Posterior vena cava (tissue), 2 donors: ENCODE measurements around the gene FIGNL1. TPM values are rescaled to one million over a fixed set of nuclear protein-coding genes. Genes with fewer than 3 reads are reported as not detected.

Source experiments
- DNase-seq: peaks from one replicate; pipeline ENCODE4 v3.0.0-alpha.2; 2020; ENCODE audit warnings: low spot score
- intact Hi-C, 2 donors: fragments of 100-400 bp; cut with DNase I; formaldehyde crosslinking; loops; one replicate each; pipeline versions ENCODE4 v1.14.1 to v1.14.2; 2022 to 2023
- long read RNA-seq, 2 donors: library from polyadenylated mRNA; unstranded; transcript quantifications; one replicate each; pipeline ENCODE4 v2.0.0, GENCODE V29; 2020 to 2021
- total RNA-seq, 2 donors: library from RNA; stranded (reverse); fragmentation: NEBNext Ultra II Directional; extraction: Animal tissue kit (Norgen Biotek cat#: 25700); gene quantifications; one replicate each; pipeline ENCODE4 v1.2.1, GENCODE V29; 2021
- donor health status: DM: yes; HTN: yes; CAD: no.
- donor health status: DM: yes; HTN: yes; CAD: no.

Gene FIGNL1
- 1 to 10 TPM; 4.4 to 8.3 TPM for total RNA-seq
- long read RNA-seq, donor 1, partial matches to known transcripts = 0 of 1 reads
- long read RNA-seq, donor 1, other reads (novel, unspliced or antisense) = 0 of 1 reads
- long read RNA-seq, donor 2, partial matches to known transcripts = 0 of 2 reads
- long read RNA-seq, donor 2, other reads (novel, unspliced or antisense) = 2 of 2 reads

DNA sequence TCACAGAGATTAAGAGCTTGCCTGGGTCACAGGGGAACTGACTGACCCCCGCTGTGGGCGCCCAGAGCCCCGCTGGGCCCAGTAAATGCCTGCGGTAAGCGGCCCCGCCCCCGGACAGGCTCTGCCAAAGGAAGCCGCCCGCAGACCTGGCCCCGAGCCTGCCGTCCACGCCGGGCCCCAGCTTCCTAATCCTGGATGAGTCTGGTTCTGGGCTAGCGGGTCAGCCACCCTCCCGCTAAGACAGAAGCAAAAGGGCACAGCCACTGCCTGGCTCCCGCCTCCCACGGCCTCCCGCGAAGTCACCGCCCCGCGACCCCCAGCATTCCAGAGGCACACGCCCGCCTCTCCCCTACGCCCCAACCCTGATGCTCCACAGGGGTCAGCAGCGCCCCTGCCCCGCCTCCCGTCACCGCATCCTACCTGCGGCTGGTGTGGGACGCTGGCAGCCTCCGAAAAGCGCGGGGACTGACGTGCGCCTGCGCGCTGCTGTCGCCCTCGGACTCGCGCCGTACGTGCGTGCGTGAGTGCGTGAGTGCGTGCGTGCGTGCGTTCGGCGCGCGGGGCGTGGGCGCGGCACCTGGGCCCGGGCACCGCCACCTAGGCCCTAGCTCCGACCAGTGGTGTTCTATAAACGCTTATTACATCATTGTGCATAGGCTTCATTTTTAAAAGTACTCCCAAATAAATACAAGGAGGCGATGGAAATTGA is at the start of gene FIGNL1:
TSS of gene FIGNL1 (minus strand) at position 470 of the 709 bp plus-strand sequence. CDS start 3,063 bp downstream, outside the sequence.
- peak; percentile 92 for DNase-seq
- intact Hi-C loops = no loop called here

DNA sequence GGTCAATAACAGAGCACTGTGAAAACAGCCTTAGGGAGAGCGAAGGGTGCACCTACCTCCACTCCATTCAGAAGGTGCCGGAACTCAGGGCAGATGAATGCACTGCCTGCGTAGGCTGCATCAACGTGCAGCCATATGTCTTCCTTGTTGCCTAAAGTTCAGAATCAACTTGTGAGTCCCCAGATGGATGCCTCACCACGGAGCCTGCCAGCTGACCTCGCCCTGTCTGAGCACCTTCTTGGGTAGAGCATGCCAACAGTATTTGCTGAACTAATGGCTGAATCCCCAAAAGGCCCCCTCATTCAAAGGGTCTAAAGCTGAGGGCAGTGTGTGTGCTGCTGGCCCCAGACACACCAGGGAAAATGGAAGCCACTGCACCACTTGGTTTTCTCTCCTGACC is 48.9 kb upstream of the FIGNL1 start:
- intact Hi-C loops = no loop called here
- DNase-seq = no peak

DNA sequence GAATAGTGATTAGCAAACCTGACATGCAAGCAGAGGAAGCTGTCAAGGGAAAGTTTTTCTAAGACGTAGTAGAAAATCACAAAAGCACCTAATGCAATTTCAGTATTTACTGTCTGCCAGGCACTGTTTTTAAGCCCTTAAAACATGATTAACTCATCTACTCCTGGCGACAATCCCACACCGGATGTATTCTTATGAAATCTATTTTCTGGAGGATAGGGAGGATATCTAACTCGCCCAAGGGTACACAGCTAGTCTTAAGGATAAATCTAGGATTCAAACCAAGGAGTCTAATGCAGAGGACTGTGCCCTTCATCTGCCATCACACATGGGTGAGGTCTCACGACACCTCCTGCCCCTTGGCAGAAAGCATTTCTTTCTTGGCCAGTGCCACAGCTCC is 47.8 kb upstream of the FIGNL1 start:
- no peak for DNase-seq
- intact Hi-C loops = no loop called here

- no peak for DNase-seq
- intact Hi-C loops = no loop called here
Observed at GRCh38 chr7:50497068-50497642, 47.0 kb upstream of the FIGNL1 start.

- intact Hi-C loops = no loop called here
- no peak for DNase-seq
Observed at GRCh38 chr7:50496569-50496968, 46.4 kb upstream of the FIGNL1 start.

DNA sequence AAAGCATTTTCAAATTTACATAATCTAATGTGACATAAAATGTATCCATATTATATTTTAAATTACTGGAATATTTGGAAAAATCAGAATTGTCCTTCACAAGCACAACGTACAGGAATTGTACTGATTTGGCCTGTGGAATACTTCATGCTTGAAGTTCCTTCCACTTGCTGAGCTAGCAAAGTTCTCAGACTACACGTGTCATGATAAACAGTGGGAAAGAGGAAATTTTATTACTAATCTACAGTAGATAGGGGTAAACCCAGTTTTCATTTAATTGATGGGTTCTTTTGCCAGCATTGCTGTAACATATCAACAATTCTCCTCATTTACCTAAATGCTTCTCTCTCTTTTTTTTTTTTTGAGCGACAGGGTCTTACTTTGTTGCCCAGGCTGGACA is 45.6 kb upstream of the FIGNL1 start:
- DNase-seq = no peak

GRCh38 chr7:50492770-50493519 is 42.8 kb upstream of the FIGNL1 start:
- intact Hi-C loops = no loop called here
- no peak for DNase-seq

More for the DNA sequence above, 45.6 kb upstream of the FIGNL1 start:
- intact Hi-C loops = no loop called here

DNA sequence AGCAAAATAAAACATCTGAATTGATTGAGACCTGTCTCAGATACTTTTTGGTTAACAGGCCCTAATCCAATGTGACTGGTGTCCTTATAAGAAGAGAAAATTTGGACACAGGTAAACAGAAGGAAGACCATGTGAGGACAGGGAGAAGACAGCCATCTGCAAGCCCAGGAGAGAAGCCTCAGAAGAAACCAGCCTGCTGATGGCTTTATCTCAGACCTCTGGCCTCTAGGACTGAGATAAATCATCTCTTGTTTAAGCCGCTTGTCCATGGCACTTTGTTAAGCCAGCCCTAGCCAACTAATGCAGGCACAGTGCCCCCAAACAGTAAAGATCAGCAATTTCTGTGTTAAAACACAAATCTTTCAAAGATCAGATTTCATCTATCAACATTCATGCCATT is 41.8 kb upstream of the FIGNL1 start:
- no peak for DNase-seq
- intact Hi-C loops = no loop called here

DNA sequence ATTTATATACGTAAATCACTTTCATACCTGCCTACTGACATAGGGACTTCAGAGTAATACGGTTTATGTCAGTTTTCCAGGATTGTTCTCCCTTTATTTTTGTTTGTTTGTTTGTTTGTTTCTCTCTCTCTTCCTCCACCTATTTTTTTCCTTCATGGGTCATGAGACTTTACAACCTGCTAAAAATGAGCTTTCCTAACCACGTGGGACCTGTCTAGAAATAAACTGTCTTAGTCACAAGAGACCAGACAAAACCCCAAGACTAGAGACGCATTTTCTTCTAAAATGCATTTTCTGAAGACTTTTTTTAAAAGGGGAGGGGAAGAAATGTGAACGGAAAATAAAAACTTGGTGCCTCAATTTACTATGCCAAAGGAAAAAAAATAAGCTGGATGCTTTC is 41.1 kb upstream of the FIGNL1 start:
- no peak for DNase-seq
- intact Hi-C loops = no loop called here

DNA sequence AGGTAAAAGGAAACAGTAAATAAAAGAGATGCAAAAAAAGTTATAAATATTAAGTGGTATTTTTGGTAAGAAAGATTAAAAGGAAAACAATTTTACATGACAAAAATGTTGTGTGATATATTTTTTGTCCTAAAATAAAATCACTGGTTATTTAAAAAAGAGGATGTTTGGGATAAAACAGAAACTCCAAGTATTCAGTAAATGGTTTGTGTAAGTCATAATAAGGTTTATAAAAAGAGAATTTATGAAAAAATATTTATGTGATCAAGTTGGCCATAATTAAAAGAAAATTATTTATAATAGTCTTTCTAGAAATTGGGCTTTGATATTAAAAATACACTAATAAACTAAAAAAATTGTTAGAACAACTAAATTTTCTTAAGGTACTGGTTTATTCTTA is 38.2 kb upstream of the FIGNL1 start:
- intact Hi-C loops = no loop called here
- DNase-seq = no peak

GRCh38 chr7:50486512-50486911 is 36.4 kb upstream of the FIGNL1 start:
- intact Hi-C loops = no loop called here
- no peak for DNase-seq

GRCh38 chr7:50481867-50482266 is 31.7 kb upstream of the FIGNL1 start:
- intact Hi-C loops = no loop called here
- DNase-seq = no peak

- intact Hi-C loops = no loop called here
- no peak for DNase-seq
Observed at GRCh38 chr7:50480797-50481196, 30.6 kb upstream of the FIGNL1 start.

GRCh38 chr7:50479743-50480517 is 29.8 kb upstream of the FIGNL1 start:
- no peak for DNase-seq
- intact Hi-C loops = loop anchor here (10.0 kb wide), 2 partner anchors 195 to 585 kb away; no protein-coding TSS in a partner anchor

- no peak for DNase-seq
- intact Hi-C loops = loop anchor here (10.0 kb wide), 2 partner anchors 197 to 587 kb away; no protein-coding TSS in a partner anchor
Observed at GRCh38 chr7:50477640-50478039, 27.5 kb upstream of the FIGNL1 start.

DNA sequence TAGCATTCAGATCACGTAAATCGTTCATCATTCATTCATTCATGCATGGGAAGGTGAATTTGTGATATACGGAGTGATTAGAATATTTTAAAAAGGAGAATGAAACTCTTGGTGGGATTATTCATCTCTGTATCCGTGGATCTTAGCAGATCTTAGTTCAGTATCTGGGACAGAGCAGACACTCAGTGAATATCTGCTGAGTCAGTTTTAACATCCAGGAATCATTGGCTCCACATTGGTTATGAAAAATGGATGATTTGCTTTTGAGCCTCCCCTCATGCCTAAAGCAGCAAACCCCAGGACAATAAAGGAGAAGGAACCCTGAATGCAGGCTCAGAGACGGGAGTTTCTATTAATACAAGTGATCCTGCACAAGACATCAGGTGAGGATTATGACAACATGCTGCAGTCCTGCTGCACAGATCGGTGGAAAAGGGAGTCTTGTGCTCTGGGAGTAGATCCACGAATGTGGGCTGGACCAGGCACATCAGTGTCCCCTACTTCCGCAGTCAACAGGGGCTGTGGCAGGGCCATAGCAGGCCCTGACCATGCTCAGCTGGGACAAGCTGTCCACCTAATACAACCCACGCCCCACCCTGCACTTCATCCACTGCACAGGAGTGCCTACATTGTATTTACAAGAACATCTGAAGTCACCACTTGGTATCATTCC is 26.9 kb upstream of the FIGNL1 start:
- no peak for DNase-seq
- intact Hi-C loops = loop anchor here (10.0 kb wide), 2 partner anchors 198 to 588 kb away; no protein-coding TSS in a partner anchor

- DNase-seq = no peak
- intact Hi-C loops = loop anchor here (10.0 kb wide), 2 partner anchors 199 to 589 kb away; no protein-coding TSS in a partner anchor
Observed at GRCh38 chr7:50475340-50475739, 25.2 kb upstream of the FIGNL1 start.

DNA sequence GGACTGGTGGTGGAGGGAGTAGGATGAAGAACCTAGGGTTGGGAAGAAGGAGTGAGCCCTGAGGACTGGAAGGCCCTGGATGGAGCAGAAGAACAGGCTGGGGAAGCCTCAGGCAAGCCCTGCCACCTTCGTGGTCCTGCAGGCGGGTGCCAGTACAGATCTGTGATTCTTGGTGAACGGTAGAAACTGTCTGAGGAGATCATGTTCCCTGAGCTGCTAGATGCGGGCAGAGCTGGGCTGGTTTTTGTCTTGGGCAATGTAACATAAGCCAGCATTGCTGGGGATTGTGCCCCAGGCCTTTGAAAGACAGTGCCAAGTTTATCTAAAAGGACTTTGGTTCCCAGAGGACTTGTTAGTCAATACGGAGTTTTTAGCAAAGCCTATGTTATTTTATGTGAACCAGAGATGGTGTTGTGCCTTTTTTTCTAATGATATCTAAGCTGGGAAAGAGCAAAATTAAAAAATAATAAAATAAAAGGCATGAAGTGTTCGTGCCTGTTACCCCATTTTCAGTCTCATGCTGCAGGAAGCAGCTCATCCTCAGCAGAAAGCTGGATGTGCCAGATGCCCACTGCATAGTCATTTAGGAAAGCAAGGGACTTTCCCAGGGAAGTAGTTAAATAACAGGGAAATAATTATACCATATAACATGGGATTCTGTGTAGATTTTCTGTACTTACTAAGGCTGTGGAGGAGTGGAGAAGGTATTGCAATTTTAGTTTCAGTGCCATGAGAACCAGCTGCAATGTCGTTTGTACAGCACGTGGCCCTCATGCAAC is 24.4 kb upstream of the FIGNL1 start:
- intact Hi-C loops = loop anchor here (10.0 kb wide), 2 partner anchors 200 to 590 kb away; no protein-coding TSS in a partner anchor
- no peak for DNase-seq
